K562 (cell line): Measurements from ENCODE around the gene FAM219A. TPM values are rescaled to one million over a fixed set of nuclear protein-coding genes. Genes with fewer than 3 reads are reported as not detected.

Experiments
- ATAC-seq: fragments of 200-7000 bp; cut with Tn5 transposase; 3 replicates; pipeline ENCODE4 v1.9.1; 2020; ENCODE audit warnings: moderate library complexity
- BruUV-seq: library from RNA; stranded (reverse); fragments of 400-500 nt; replicated peaks from 2 replicates; lab custom pipeline; 2021; lab: Mats Ljungman, UMichigan
- CTCF ChIA-PET: fragments of 300-600 bp; formaldehyde crosslinking; extraction: SDS; loops from one replicate; lab custom pipeline; 2021; ENCODE audit warnings: low intra/inter-chr PET ratio; lab: Yijun Ruan, JAX
- POLR2A ChIA-PET: fragments of 300-600, 350-650 bp; sonication (Branson Sonifier 250); formaldehyde crosslinking; extraction: SDS; loops from one replicate; lab custom pipeline; 2021; ENCODE audit warnings: antibody characterized with exemption, inconsistent platforms; lab: Yijun Ruan, JAX
- DNase-seq, 4 experiments: peaks; one replicate each; pipeline versions ENCODE4 v3.0.0 to v3.0.0-alpha.2; 2011 to 2018; ENCODE audit warnings: low spot score in 3 of 4, mixed read lengths in 3 of 4; ENCODE audit errors: extremely low read depth in 1 of 4
- FAIRE-seq: peaks from 2 replicates; lab custom pipeline; 2011; peaks lifted over from hg19 to GRCh38; lab: Jason Lieb, UNC
- H2AFZ ChIP-seq: 2 replicates; pipeline ENCODE4 v1.6.0; 2011; ENCODE audit warnings: low read depth, low read length, control low read depth, inconsistent platforms
- H3K27ac ChIP-seq: fragments of 200-600 bp; 3 replicates; pipeline ENCODE4 v1.8.0; 2011; ENCODE audit warnings: low read depth, mild to moderate bottlenecking, control low read depth, inconsistent platforms, low read length, moderate library complexity, mixed read lengths; ENCODE audit errors: extremely low read depth
- H3K27me3 ChIP-seq, 2 experiments: fragments of 300-600 bp in 1 of 2; 2 replicates in 1 of 2; 3 replicates in 1 of 2; pipeline versions ENCODE4 v1.6.0 to v1.8.0; 2011; ENCODE audit warnings: inconsistent platforms in 2 of 2, low read length in 2 of 2, mild to moderate bottlenecking in 1 of 2, mixed read lengths in 1 of 2, moderate library complexity in 1 of 2; ENCODE audit not compliant: control insufficient read depth in 2 of 2, insufficient read depth in 2 of 2
- H3K36me3 ChIP-seq: fragments of 300-600 bp; 3 replicates; pipeline ENCODE4 v1.8.0; 2011; ENCODE audit warnings: mild to moderate bottlenecking, low read length, inconsistent platforms; ENCODE audit not compliant: control insufficient read depth, insufficient read depth
- H3K4me1 ChIP-seq, 2 experiments: fragments of 200-600 bp in 1 of 2; replicated peaks in 1 of 2; 2 replicates in 1 of 2; 3 replicates in 1 of 2; pipeline versions ENCODE4 v1.5.1 to v1.8.0; 2011; ENCODE audit warnings: inconsistent platforms in 2 of 2, low read length in 2 of 2, mild to moderate bottlenecking in 1 of 2, mixed read lengths in 1 of 2, moderate library complexity in 1 of 2; ENCODE audit not compliant: control insufficient read depth in 2 of 2, insufficient read depth in 2 of 2
- H3K4me2 ChIP-seq: 2 replicates; pipeline ENCODE4 v1.6.1; 2011; ENCODE audit warnings: low read length, control low read depth, inconsistent platforms, mixed read lengths; ENCODE audit not compliant: insufficient read depth
- H3K4me3 ChIP-seq: fragments of 200-600 bp; sonication (generic), shearing (Covaris generic); 2 replicates; pipeline ENCODE4 v1.5.1; 2016; ENCODE audit warnings: control low read depth, inconsistent platforms
- H3K79me2 ChIP-seq: fragments of 200-600 bp; 3 replicates; pipeline ENCODE4 v1.8.0; 2011; ENCODE audit warnings: low read length, inconsistent platforms; ENCODE audit not compliant: control insufficient read depth, insufficient read depth
- H3K9ac ChIP-seq, 2 experiments: 2 replicates each; pipeline versions ENCODE4 v1.6.0 to v1.6.1; 2011; ENCODE audit warnings: low read depth in 2 of 2, low read length in 2 of 2, control low read depth in 1 of 2, inconsistent platforms in 1 of 2, mild to moderate bottlenecking in 1 of 2, mixed read lengths in 1 of 2; ENCODE audit not compliant: insufficient read depth in 1 of 2
- H3K9me1 ChIP-seq: one replicate; pipeline ENCODE4 v1.6.0; 2011; ENCODE audit warnings: inconsistent platforms, mild to moderate bottlenecking, low read length, moderate library complexity; ENCODE audit not compliant: control insufficient read depth, insufficient read depth
- H3K9me3 ChIP-seq: replicated peaks from 2 replicates; pipeline ENCODE4 v1.5.1; 2011; ENCODE audit warnings: low read depth, low read length, inconsistent platforms; ENCODE audit not compliant: control insufficient read depth, insufficient read depth
- H4K20me1 ChIP-seq: replicated peaks from 2 replicates; pipeline ENCODE4 v1.6.1; 2011; ENCODE audit warnings: low read length, inconsistent platforms, mixed read lengths; ENCODE audit not compliant: control insufficient read depth, insufficient read depth
- CBX2 ChIP-seq: fragments of 200-600 bp; sonication (generic); IDR thresholded peaks from one replicate; pipeline ENCODE4 v1.6.1; 2012; ENCODE audit warnings: mild to moderate bottlenecking, low read length, inconsistent platforms; ENCODE audit not compliant: insufficient read depth, poor library complexity, severe bottlenecking
- ILF3 ChIP-seq: fragments of 450-650 bp; IDR thresholded peaks from 2 replicates; pipeline ENCODE4 v1.6.1; 2018; ENCODE audit warnings: antibody characterized with exemption, mild to moderate bottlenecking, moderate library complexity, borderline replicate concordance
- RAD21 ChIP-seq, 2 experiments: fragments of 250-450 bp in 1 of 2; fragments of 450-650 bp in 1 of 2; sonication (Bioruptor Pico) in 1 of 2; formaldehyde crosslinking in 1 of 2; IDR thresholded peaks in 1 of 2; conservative IDR thresholded peaks in 1 of 2; 2 replicates each; pipeline versions ENCODE4 v1.4.0 to v1.8.0; 2020 to 2022; ENCODE audit warnings: mild to moderate bottlenecking in 2 of 2, moderate library complexity in 1 of 2
- STAT6 ChIP-seq: sonication (generic); formaldehyde crosslinking; IDR thresholded peaks from 2 replicates; pipeline ENCODE4 v1.8.1; 2023; ENCODE audit warnings: mild to moderate bottlenecking, missing genetic modification reagents
- TAF15 ChIP-seq: fragments of 200-400 bp; formaldehyde crosslinking; IDR thresholded peaks from 2 replicates; pipeline ENCODE4 v1.6.1; 2017; ENCODE audit warnings: mild to moderate bottlenecking, low read depth, low read length, moderate library complexity
- WGBS: fragments of 100-300 bp; shearing (Covaris generic); methylation state at CpG from one replicate; pipeline ENCODE4 v1.1.6; 2016; ENCODE audit warnings: low coverage, mixed read lengths; ENCODE audit not compliant: insufficient coverage; ENCODE audit errors: missing lambda C conversion rate; 5-methylcytosine and 5-hydroxymethylcytosine counted together
- in situ Hi-C: fragments of 300-500 bp; cut with MboI; formaldehyde crosslinking; loops from 4 replicates; pipeline ENCODE4 v1.15.0; 2018; ENCODE audit warnings: inconsistent platforms, mixed read lengths
- intact Hi-C: fragments of 100-400 bp; cut with micrococcal nuclease; formaldehyde crosslinking; loops from 2 replicates; pipeline ENCODE4 v1.14.2; 2022
- polyA plus RNA-seq, 8 experiments: library from polyadenylated mRNA; depleted of rRNA in 4 of 8; stranded (reverse) in 5 of 8; unstranded in 3 of 8; fragments of >200 nt; fragmentation: Nextera tagmentation in 2 of 8; fragmentation: Illumina TruSeq in 1 of 8; extraction: Ambion mirVana in 2 of 8; extraction: Trizol in 1 of 8; gene quantifications; 2 replicates each; pipeline versions ENCODE4 v1.2.1 to v1.2.3, GENCODE V29; 2011 to 2014; ENCODE audit warnings: inconsistent platforms in 1 of 8, missing spikeins in 1 of 8
- total RNA-seq, 7 experiments: library from RNA; depleted of rRNA in 6 of 7; stranded (reverse); fragments of >200 nt in 6 of 7; fragmentation: Illumina TruSeq in 2 of 7; extraction: Trizol in 2 of 7; gene quantifications; 2 replicates each; pipeline versions ENCODE4 v1.2.1 to v1.2.3, GENCODE V29; 2011 to 2021; ENCODE audit warnings: low replicate concordance in 1 of 7
- TF ChIP-seq, protein P1 (sequence below), 3 experiments: IDR thresholded peaks in 2 of 3; conservative IDR thresholded peaks in 1 of 3; 2 replicates each; pipeline ENCODE4 v1.5.1; 2011 to 2012; ENCODE audit warnings: low read length in 3 of 3, mild to moderate bottlenecking in 3 of 3, control low read depth in 2 of 3, improper control_type of control experiment in 1 of 3, inconsistent platforms in 1 of 3, low read depth in 1 of 3, mixed read lengths in 1 of 3, moderate library complexity in 1 of 3; ENCODE audit not compliant: insufficient read depth in 2 of 3

FAM219A gene
- total and polyA plus RNA-seq, 9 of the 15 experiments (the other 6 are each of a cell fraction or from before 2014, with no cell fraction given), result 0.63 to 8.6 (median 2.9) TPM

GRCh38 chr9:34502471-34502870 lies 44.1 kb upstream of the FAM219A start (continued):
- TF ChIP-seq STAT6 (CRISPR knock-in tag) (no peak), TAF15 (no peak), CBX2 (no peak)

DNA sequence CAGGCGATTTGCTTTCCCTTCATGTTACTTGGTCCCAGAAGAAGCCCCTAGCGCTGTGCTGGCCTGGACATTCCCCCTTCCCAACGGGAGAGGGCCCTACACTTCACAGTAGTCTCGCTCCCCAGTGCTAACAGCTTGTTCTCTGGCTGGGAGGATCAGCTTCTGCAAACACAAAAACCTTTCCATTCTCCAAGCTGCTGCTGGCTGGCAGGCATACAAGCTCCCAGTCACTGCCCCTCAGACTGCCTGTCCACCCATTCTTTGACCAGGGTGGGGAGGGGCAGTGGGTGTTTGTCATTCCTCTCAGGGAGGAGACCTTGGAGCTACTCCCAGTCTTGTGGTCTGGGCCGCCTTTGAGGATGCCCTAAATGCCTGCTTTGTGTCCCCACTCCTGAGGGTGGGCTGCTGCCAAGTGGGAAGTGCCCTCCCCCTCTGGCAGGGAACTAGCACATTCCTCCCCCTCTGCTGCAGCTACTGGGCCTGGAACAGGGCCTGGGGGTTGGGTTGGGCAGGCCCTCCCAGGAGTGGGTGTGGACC lies 43.6 kb upstream of the FAM219A start:
- Histone ChIP-seq H3K27me3 (peaks cover 0 to 4% of the 10 kb centered on the region in 2 experiments; a peak in 1 of 5 replicates), H3K4me1 (no peaks in the 10 kb centered on the region), H3K79me2 (no peaks in the 10 kb centered on the region), H4K20me1 (no peaks in the 10 kb centered on the region), H3K4me2 (no peak overlapping the region), H3K9me1 (no peaks in the 10 kb centered on the region), H3K9ac (no peak overlapping the region), H3K36me3 (no peaks in the 10 kb centered on the region), H3K9me3 (no peaks in the 10 kb centered on the region), H2AFZ (no peak overlapping the region), H3K27ac (no peak overlapping the region), H3K4me3 (no peak overlapping the region)
- ChIA-PET POLR2A (interaction anchor here (0.8 kb wide), 1 partner anchor 76 kb away, joined by 4 read pairs; no protein-coding TSS in a partner anchor), CTCF (no interaction called here)
- TF ChIP-seq ILF3, result no peak
- TF ChIP-seq RAD21 (CRISPR knock-in tag; conservative IDR thresholded peaks at IDR 0.05 in 1 of 2, IDR thresholded peaks at IDR 0.05 in 1 of 2), result peak in 1 of 2 experiments; percentile 12; a peak in 1 of 4 replicates
- TF ChIP-seq, protein P1, sequence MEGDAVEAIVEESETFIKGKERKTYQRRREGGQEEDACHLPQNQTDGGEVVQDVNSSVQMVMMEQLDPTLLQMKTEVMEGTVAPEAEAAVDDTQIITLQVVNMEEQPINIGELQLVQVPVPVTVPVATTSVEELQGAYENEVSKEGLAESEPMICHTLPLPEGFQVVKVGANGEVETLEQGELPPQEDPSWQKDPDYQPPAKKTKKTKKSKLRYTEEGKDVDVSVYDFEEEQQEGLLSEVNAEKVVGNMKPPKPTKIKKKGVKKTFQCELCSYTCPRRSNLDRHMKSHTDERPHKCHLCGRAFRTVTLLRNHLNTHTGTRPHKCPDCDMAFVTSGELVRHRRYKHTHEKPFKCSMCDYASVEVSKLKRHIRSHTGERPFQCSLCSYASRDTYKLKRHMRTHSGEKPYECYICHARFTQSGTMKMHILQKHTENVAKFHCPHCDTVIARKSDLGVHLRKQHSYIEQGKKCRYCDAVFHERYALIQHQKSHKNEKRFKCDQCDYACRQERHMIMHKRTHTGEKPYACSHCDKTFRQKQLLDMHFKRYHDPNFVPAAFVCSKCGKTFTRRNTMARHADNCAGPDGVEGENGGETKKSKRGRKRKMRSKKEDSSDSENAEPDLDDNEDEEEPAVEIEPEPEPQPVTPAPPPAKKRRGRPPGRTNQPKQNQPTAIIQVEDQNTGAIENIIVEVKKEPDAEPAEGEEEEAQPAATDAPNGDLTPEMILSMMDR (IDR thresholded peaks at IDR 0.05 in 2 of 3, conservative IDR thresholded peaks at IDR 0.05 in 1 of 3; ENCODE audit: insufficient read depth in 2 of 3, low read depth in 1 of 3, low read length in 3 of 3), result peak in 2 of 3 experiments; percentile 3 to 23; a peak in 1 of 6 replicates
- in situ Hi-C loops, result no loop called here
- 0% methylated on average over 3 of the region's 5 CpGs for WGBS
- ATAC-seq, result peak; percentile 47; the same call in 1 of the 3 replicates
- DNase-seq, result no peak
- no peak for FAIRE-seq
- no TSS peak for BruUV-seq
- intact Hi-C loops, result loop anchor here (5.0 kb wide), 1 partner anchor 90 kb away; no protein-coding TSS in a partner anchor
